Measurements from ENCODE around the gene THAP2.
A peak's percentile ranks its signal among the peaks of the same experiment; 100 is the strongest.
"Not testable (repeated sequence)": the region's sequence is repeated elsewhere in the genome, so short reads cannot be mapped to it uniquely, and the experiment has no call there.

THAP2 gene

GRCh38 chr12:71685312-71685906 is 21.3 kb downstream of the THAP2 start:
- peak overlapping the region; percentile 88 for H3K27ac ChIP-seq (replicated peaks)
- DNase-seq (ENCODE audit: low read depth in 1 of 2, low spot score in 1 of 2), result no peak
- TF ChIP-seq GABPA (IDR thresholded peaks at IDR 0.05; ENCODE audit: low read depth) (no peak), REST (IDR thresholded peaks at IDR 0.05; ENCODE audit: insufficient replicate concordance, low read depth) (no peak)

GRCh38 chr12:71685914-71686657 is 22.0 kb downstream of the THAP2 start, which contains the start of gene TMEM19:
TSS of gene TMEM19 (plus strand) at chr12:71686082. CDS start at chr12:71686681, 599 bp downstream.
- peak; percentile 54 to 88 for DNase-seq (ENCODE audit: low read depth in 1 of 2, low spot score in 1 of 2)
- TF ChIP-seq POLR2AphosphoS5 (IDR thresholded peaks at IDR 0.05; ENCODE audit: low read depth), result peak; percentile 64
- TF ChIP-seq CTCF (IDR thresholded peaks at IDR 0.05; ENCODE audit: insufficient read depth, low read length), result no peak
- no peak for TF ChIP-seq SPI1 (IDR thresholded peaks at IDR 0.05; ENCODE audit: borderline replicate concordance, low read depth)
- no peak for TF ChIP-seq REST (IDR thresholded peaks at IDR 0.05; ENCODE audit: insufficient replicate concordance, low read depth)
- Histone ChIP-seq H3K27ac (replicated peaks) (peak within 1 kb of the TSS; percentile 88), H3K27me3 (ENCODE audit: insufficient read depth, poor library complexity, severe bottlenecking) (no peaks in the 10 kb centered on the region), H3K4me3 (replicated peaks; ENCODE audit: insufficient read depth, low read length) (peak within 1 kb of the TSS; percentile 47)

More at GRCh38 chr12:71685312-71685906, 21.3 kb downstream of the THAP2 start:
- no peaks in the 10 kb centered on the region for H3K27me3 ChIP-seq (ENCODE audit: insufficient read depth, poor library complexity, severe bottlenecking)
- peak overlapping the region; percentile 47 for H3K4me3 ChIP-seq (replicated peaks; ENCODE audit: insufficient read depth, low read length)

- peak overlapping the region; percentile 88 for H3K27ac ChIP-seq (replicated peaks)
Measured at GRCh38 chr12:71686658-71687025, 22.5 kb downstream of the THAP2 start.

GRCh38 chr12:71687172-71687571 is 23.1 kb downstream of the THAP2 start:
- not testable (repeated sequence) for H3K27me3 ChIP-seq (ENCODE audit: insufficient read depth, poor library complexity, severe bottlenecking); DNase-seq (ENCODE audit: low read depth in 1 of 2, low spot score in 1 of 2); H3K27ac ChIP-seq (replicated peaks)
- H3K4me3 ChIP-seq (replicated peaks; ENCODE audit: insufficient read depth, low read length), result peak overlapping the region; percentile 47; the same call in 1 of the 2 replicates

More at GRCh38 chr12:71686658-71687025, 22.5 kb downstream of the THAP2 start:
- H3K27me3 ChIP-seq (ENCODE audit: insufficient read depth, poor library complexity, severe bottlenecking), result no peaks in the 10 kb centered on the region
- TF ChIP-seq SPI1 (IDR thresholded peaks at IDR 0.05; ENCODE audit: borderline replicate concordance, low read depth), result no peak
- TF ChIP-seq CTCF (IDR thresholded peaks at IDR 0.05; ENCODE audit: insufficient read depth, low read length), result no peak
- TF ChIP-seq POLR2AphosphoS5 (IDR thresholded peaks at IDR 0.05; ENCODE audit: low read depth), result no peak
- TF ChIP-seq REST (IDR thresholded peaks at IDR 0.05; ENCODE audit: insufficient replicate concordance, low read depth), result no peak
- no peak for TF ChIP-seq GABPA (IDR thresholded peaks at IDR 0.05; ENCODE audit: low read depth)
- H3K4me3 ChIP-seq (replicated peaks; ENCODE audit: insufficient read depth, low read length), result peak overlapping the region; percentile 47
- no peak for DNase-seq (ENCODE audit: low read depth in 1 of 2, low spot score in 1 of 2)

All from HL-60 (cell line).